Endothelial cell of umbilical vein (primary cell): Measurements from ENCODE around the gene CARD8. TPM values are rescaled to one million over a fixed set of nuclear protein-coding genes. Genes with fewer than 3 reads are reported as not detected.

ENCODE experiments used
- BruUV-seq: library from RNA; stranded (reverse); fragments of 400-500 nt; replicated peaks from 2 replicates; lab custom pipeline; 2021; lab: Mats Ljungman, UMichigan
- CTCF ChIA-PET: fragments of 300-600, 350-600 bp; sonication (Branson Sonifier 250); formaldehyde crosslinking; loops from one replicate; lab custom pipeline; 2021; ENCODE audit warnings: antibody characterized with exemption, inconsistent platforms; lab: Charles Lee
- POLR2A ChIA-PET: fragments of 300-600, 350-600 bp; sonication (Branson Sonifier 250); formaldehyde crosslinking; loops from one replicate; lab custom pipeline; 2021; ENCODE audit warnings: antibody characterized with exemption, inconsistent platforms; lab: Charles Lee
- DNase-seq: peaks from one replicate; pipeline ENCODE4 v3.0.0-alpha.2; 2011; ENCODE audit warnings: low read depth, low spot score
- FAIRE-seq: peaks from 2 replicates; lab custom pipeline; 2011; peaks lifted over from hg19 to GRCh38; lab: Jason Lieb, UNC
- H2AFZ ChIP-seq: 2 replicates; pipeline ENCODE4 v1.6.0; 2012; ENCODE audit warnings: low read depth, low read length, control low read depth, inconsistent platforms
- H3K27ac ChIP-seq: 2 replicates; pipeline ENCODE4 v1.5.1; 2011; ENCODE audit warnings: low read depth, mild to moderate bottlenecking, control low read depth, low read length, moderate library complexity; ENCODE audit not compliant: insufficient read depth
- H3K27me3 ChIP-seq, 2 experiments: 2 replicates each; pipeline versions ENCODE4 v1.6.0 to v1.6.1; 2011; ENCODE audit warnings: low read length in 2 of 2, mixed read lengths in 1 of 2; ENCODE audit not compliant: control insufficient read depth in 2 of 2, insufficient read depth in 2 of 2
- H3K36me3 ChIP-seq, 2 experiments: 2 replicates in 1 of 2; 3 replicates in 1 of 2; pipeline ENCODE4 v1.5.1; 2011; ENCODE audit warnings: low read length in 2 of 2, mild to moderate bottlenecking in 1 of 2, moderate library complexity in 1 of 2; ENCODE audit not compliant: control insufficient read depth in 2 of 2, insufficient read depth in 2 of 2; ENCODE audit errors: extremely low read depth in 1 of 2
- H3K4me1 ChIP-seq: 3 replicates; pipeline ENCODE4 v1.5.1; 2011; ENCODE audit warnings: mild to moderate bottlenecking, low read length; ENCODE audit not compliant: control insufficient read depth, insufficient read depth; ENCODE audit errors: extremely low read depth
- H3K4me2 ChIP-seq: 2 replicates; pipeline ENCODE4 v1.6.1; 2011; ENCODE audit warnings: low read length, control low read depth, mixed read lengths; ENCODE audit not compliant: insufficient read depth
- H3K4me3 ChIP-seq, 3 experiments: fragments of 200-600 bp in 1 of 3; sonication (generic), shearing (Covaris generic) in 1 of 3; replicated peaks in 1 of 3; 2 replicates each; pipeline ENCODE4 v1.5.1; 2011 to 2016; ENCODE audit warnings: control low read depth in 3 of 3, low read length in 3 of 3, mild to moderate bottlenecking in 2 of 3, inconsistent platforms in 1 of 3, low read depth in 1 of 3, moderate library complexity in 1 of 3; ENCODE audit not compliant: insufficient read depth in 1 of 3
- H3K79me2 ChIP-seq: 2 replicates; pipeline ENCODE4 v1.6.0; 2012; ENCODE audit warnings: low read length, inconsistent platforms; ENCODE audit not compliant: control insufficient read depth, insufficient read depth
- H3K9ac ChIP-seq: replicated peaks from 2 replicates; pipeline ENCODE3; 2011; ENCODE audit warnings: low read length, control low read depth; ENCODE audit not compliant: insufficient read depth; ENCODE audit errors: extremely low read depth
- H3K9me1 ChIP-seq: replicated peaks from 3 replicates; pipeline ENCODE4 v1.6.0; 2011; ENCODE audit warnings: mild to moderate bottlenecking, low read length; ENCODE audit not compliant: control insufficient read depth, insufficient read depth; ENCODE audit errors: extremely low read depth
- H3K9me3 ChIP-seq: replicated peaks from 2 replicates; pipeline ENCODE4 v1.5.1; 2012; ENCODE audit warnings: low read length, inconsistent platforms; ENCODE audit not compliant: control insufficient read depth, insufficient read depth
- H4K20me1 ChIP-seq: replicated peaks from 2 replicates; pipeline ENCODE3; 2011; ENCODE audit warnings: mild to moderate bottlenecking, low read length; ENCODE audit not compliant: control insufficient read depth, insufficient read depth; ENCODE audit errors: extremely low read depth
- EZH2 ChIP-seq: IDR thresholded peaks from 2 replicates; pipeline ENCODE4 v1.6.1; 2012; ENCODE audit warnings: borderline replicate concordance, low read depth, mild to moderate bottlenecking, moderate library complexity, low read length, inconsistent platforms; ENCODE audit not compliant: severe bottlenecking
- FOS ChIP-seq: IDR thresholded peaks from 2 replicates; pipeline ENCODE4 v1.6.1; 2011; ENCODE audit warnings: mild to moderate bottlenecking, low read length, moderate library complexity, borderline replicate concordance; ENCODE audit not compliant: insufficient read depth
- GATA2 ChIP-seq: IDR thresholded peaks from 2 replicates; pipeline ENCODE4 v1.7.0; 2011; ENCODE audit warnings: low read depth, mild to moderate bottlenecking, moderate library complexity, mixed read lengths, low read length; ENCODE audit not compliant: insufficient read length, insufficient read depth
- JUN ChIP-seq: IDR thresholded peaks from 2 replicates; pipeline ENCODE4 v1.6.1; 2011; ENCODE audit warnings: borderline replicate concordance, low read depth; ENCODE audit not compliant: insufficient read length, insufficient read depth
- MAX ChIP-seq: IDR thresholded peaks from 2 replicates; pipeline ENCODE4 v1.6.1; 2011; ENCODE audit not compliant: insufficient read depth, insufficient read length
- MYC ChIP-seq: IDR thresholded peaks from one replicate; pipeline ENCODE4 v1.6.1; 2011; ENCODE audit warnings: mild to moderate bottlenecking, low read depth, low read length
- POLR2A ChIP-seq: IDR thresholded peaks from 2 replicates; pipeline ENCODE4 v1.6.1; 2012; ENCODE audit warnings: low read depth, mild to moderate bottlenecking, control low read depth, low read length
- POLR2AphosphoS5 ChIP-seq: IDR thresholded peaks from 2 replicates; pipeline ENCODE4 v1.6.1; 2012; ENCODE audit warnings: low read depth, mild to moderate bottlenecking, control low read depth, low read length, moderate library complexity; ENCODE audit not compliant: insufficient read depth
- dilution Hi-C: fragments of 300-500 bp; cut with MboI; formaldehyde crosslinking; loops from one replicate; pipeline ENCODE4 v1.15.0; 2019; ENCODE audit warnings: low sequenced_read_pairs; ENCODE audit not compliant: extremely low pct_ligation_motif_present
- intact Hi-C: fragments of 100-400 bp; cut with micrococcal nuclease; formaldehyde crosslinking; loops from one replicate; pipeline ENCODE4 v1.10.0; 2022
- polyA plus RNA-seq, 4 experiments: library from polyadenylated mRNA; depleted of rRNA in 3 of 4; stranded (reverse) in 3 of 4; unstranded in 1 of 4; fragments of >200 nt; gene quantifications; 2 replicates each; pipeline versions ENCODE4 v1.2.1 to v1.2.3, GENCODE V29; 2011 to 2012; ENCODE audit warnings: missing spikeins in 1 of 4
- total RNA-seq: library from RNA; stranded (reverse); gene quantifications from 2 replicates; pipeline ENCODE4 v1.2.3, GENCODE V29; 2021
- TF ChIP-seq, protein P1 (sequence below), 2 donors: IDR thresholded peaks; 1 replicate in 1 of 2; 2 replicates in 1 of 2; pipeline ENCODE4 v1.5.1; 2011; ENCODE audit warnings: low read length in 2 of 2, mild to moderate bottlenecking in 2 of 2, moderate library complexity in 2 of 2, control low read depth in 1 of 2, inconsistent platforms in 1 of 2, low read depth in 1 of 2; ENCODE audit not compliant: insufficient read depth in 1 of 2; ENCODE audit errors: extremely low read depth in 1 of 2

Gene CARD8
- total and polyA plus RNA-seq, 2 donors (not counting 3 experiments of a cell fraction or from before 2014, with no cell fraction given), result 64.6 to 123 TPM

DNA sequence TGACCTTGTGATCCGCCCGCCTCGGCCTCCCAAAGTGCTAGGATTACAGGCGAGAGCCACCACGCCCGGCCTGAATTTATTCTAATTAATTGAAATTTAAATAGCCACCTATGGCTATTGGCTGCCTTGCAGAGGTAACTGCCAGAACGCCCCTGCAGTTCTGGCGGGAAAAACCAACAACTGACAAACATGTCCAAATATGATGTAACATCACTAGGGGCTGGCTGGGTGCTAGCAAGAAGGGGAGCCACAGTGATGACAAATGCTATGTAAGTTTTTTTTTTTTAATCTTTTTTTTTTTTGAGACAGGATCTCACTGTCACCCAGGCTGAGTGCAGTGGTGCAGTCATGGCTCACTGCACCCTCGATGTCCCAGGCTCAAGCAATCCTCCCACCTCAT, 72.4 kb downstream of the CARD8 start:
- CTCF ChIA-PET, result no interaction called here
- FAIRE-seq, result no peak
- TF ChIP-seq EZH2 (no peak), POLR2A (no peak), GATA2 (no peak), FOS (no peak)
- TF ChIP-seq, protein P1, sequence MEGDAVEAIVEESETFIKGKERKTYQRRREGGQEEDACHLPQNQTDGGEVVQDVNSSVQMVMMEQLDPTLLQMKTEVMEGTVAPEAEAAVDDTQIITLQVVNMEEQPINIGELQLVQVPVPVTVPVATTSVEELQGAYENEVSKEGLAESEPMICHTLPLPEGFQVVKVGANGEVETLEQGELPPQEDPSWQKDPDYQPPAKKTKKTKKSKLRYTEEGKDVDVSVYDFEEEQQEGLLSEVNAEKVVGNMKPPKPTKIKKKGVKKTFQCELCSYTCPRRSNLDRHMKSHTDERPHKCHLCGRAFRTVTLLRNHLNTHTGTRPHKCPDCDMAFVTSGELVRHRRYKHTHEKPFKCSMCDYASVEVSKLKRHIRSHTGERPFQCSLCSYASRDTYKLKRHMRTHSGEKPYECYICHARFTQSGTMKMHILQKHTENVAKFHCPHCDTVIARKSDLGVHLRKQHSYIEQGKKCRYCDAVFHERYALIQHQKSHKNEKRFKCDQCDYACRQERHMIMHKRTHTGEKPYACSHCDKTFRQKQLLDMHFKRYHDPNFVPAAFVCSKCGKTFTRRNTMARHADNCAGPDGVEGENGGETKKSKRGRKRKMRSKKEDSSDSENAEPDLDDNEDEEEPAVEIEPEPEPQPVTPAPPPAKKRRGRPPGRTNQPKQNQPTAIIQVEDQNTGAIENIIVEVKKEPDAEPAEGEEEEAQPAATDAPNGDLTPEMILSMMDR (IDR thresholded peaks at IDR 0.05; ENCODE audit: extremely low read depth in 1 of 2, insufficient read depth in 1 of 2, low read depth in 1 of 2, low read length in 2 of 2), result no peak

DNA sequence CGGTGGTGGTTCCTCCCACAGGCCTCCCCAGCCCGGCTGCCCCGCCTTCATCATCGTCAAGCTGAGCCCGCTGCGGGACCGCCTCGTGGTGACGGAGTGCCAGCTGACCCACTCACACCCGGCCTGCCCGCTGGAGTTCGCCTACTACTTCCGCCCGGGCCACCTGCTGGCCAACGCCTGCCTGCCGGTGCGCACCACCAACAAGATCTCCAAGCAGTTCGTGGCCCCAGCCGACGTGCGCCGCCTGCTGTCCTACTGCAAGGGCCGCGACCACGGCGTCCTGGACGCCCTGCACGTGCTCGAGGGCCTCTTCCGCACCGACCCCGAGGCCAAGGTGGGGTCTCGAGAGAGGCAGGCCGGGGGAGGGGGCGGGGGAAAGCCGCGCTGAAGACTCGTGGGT, 73.3 kb downstream of the CARD8 start:
- no peak for FAIRE-seq

More for the DNA sequence above, 72.4 kb downstream of the CARD8 start:
- no peaks in the 10 kb centered on the region for H3K4me1 ChIP-seq
- H3K4me3 ChIP-seq, result no peak overlapping the region
- no peak overlapping the region for H3K9ac ChIP-seq
- no peak overlapping the region for H2AFZ ChIP-seq
- no peak for DNase-seq
- no peaks in the 10 kb centered on the region for H3K27me3 ChIP-seq
- BruUV-seq, result no TSS peak
- no peaks in the 10 kb centered on the region for H3K9me3 ChIP-seq
- H3K9me1 ChIP-seq, result no peaks in the 10 kb centered on the region
- intact Hi-C loops, result no loop called here
- no peaks in the 10 kb centered on the region for H3K79me2 ChIP-seq
- no peak overlapping the region for H3K4me2 ChIP-seq
- dilution Hi-C loops, result no loop called here
- H4K20me1 ChIP-seq, result no peaks in the 10 kb centered on the region
- peaks cover 0 to 2% of the 10 kb centered on the region in 2 experiments for H3K36me3 ChIP-seq
- POLR2A ChIA-PET, result no interaction called here
- no peak overlapping the region for H3K27ac ChIP-seq

More for the DNA sequence above, 73.3 kb downstream of the CARD8 start:
- POLR2A ChIA-PET, result no interaction called here
- Histone ChIP-seq H3K4me3 (no peak overlapping the region), H3K36me3 (peaks cover 0 to 2% of the 10 kb centered on the region in 2 experiments), H3K4me1 (no peaks in the 10 kb centered on the region), H2AFZ (no peak overlapping the region), H3K9me1 (no peaks in the 10 kb centered on the region), H3K9ac (no peak overlapping the region), H3K27me3 (no peaks in the 10 kb centered on the region), H3K4me2 (no peak overlapping the region), H3K9me3 (no peaks in the 10 kb centered on the region), H4K20me1 (no peaks in the 10 kb centered on the region), H3K27ac (no peak overlapping the region), H3K79me2 (no peaks in the 10 kb centered on the region)
- TF ChIP-seq POLR2A, result no peak
- TF ChIP-seq POLR2AphosphoS5, result no peak
- no peak for TF ChIP-seq FOS
- TF ChIP-seq, protein P1 (IDR thresholded peaks at IDR 0.05; ENCODE audit: extremely low read depth in 1 of 2, insufficient read depth in 1 of 2, low read depth in 1 of 2, low read length in 2 of 2), result no peak
- no peak for TF ChIP-seq GATA2
- TF ChIP-seq MAX, result no peak
- TF ChIP-seq MYC, result no peak
- TF ChIP-seq JUN, result no peak
- no peak for TF ChIP-seq EZH2
- BruUV-seq, result no TSS peak
- CTCF ChIA-PET, result no interaction called here
- DNase-seq, result no peak
- intact Hi-C loops, result no loop called here
- dilution Hi-C loops, result no loop called here
